ENCODE data around the gene TEX29.

DNA sequence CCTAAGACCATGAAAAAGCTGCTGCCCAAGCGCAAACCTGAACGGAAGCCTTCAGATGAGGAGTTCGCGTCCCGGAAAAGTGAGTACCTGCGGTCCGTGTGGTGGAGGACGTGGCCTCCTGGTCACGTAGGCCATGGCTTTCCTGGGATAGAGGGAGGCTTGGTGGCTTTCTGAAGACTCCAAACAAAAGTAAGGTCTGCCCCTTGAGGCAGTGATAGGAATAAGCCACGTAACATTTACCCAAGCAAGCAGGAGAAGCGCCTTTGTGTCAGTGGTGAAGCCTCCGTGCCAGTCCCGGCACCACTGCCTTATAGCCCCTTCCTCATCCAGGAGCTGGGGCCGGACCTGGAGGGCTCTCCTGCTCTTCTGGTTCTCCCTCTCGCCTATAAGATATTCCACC is 34.3 kb upstream of the TEX29 start:
- TF ChIP-seq CTCF (IDR thresholded peaks at IDR 0.05 in 2 of 3, conservative IDR thresholded peaks at IDR 0.05 in 1 of 3; ENCODE audit: insufficient read depth in 2 of 3, low read depth in 1 of 3, low read length in 3 of 3) (no peak), CHD2 (IDR thresholded peaks at IDR 0.05; ENCODE audit: low read depth, low read length) (no peak), POLR2A (conservative IDR thresholded peaks at IDR 0.05) (no peak), ZZZ3 (IDR thresholded peaks at IDR 0.05) (no peak), ZNF175 (CRISPR knock-in tag; IDR thresholded peaks at IDR 0.05; ENCODE audit: low read depth) (no peak), RAD51 (IDR thresholded peaks at IDR 0.05; ENCODE audit: borderline replicate concordance, low read depth) (no peak), PURB (CRISPR knock-in tag; IDR thresholded peaks at IDR 0.05; ENCODE audit: low read depth) (no peak), SUPT5H (IDR thresholded peaks at IDR 0.05) (no peak), ZFX (CRISPR knock-in tag; IDR thresholded peaks at IDR 0.05) (no peak)
- TF ChIP-seq, protein P1, sequence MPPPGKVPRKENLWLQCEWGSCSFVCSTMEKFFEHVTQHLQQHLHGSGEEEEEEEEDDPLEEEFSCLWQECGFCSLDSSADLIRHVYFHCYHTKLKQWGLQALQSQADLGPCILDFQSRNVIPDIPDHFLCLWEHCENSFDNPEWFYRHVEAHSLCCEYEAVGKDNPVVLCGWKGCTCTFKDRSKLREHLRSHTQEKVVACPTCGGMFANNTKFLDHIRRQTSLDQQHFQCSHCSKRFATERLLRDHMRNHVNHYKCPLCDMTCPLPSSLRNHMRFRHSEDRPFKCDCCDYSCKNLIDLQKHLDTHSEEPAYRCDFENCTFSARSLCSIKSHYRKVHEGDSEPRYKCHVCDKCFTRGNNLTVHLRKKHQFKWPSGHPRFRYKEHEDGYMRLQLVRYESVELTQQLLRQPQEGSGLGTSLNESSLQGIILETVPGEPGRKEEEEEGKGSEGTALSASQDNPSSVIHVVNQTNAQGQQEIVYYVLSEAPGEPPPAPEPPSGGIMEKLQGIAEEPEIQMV (tag; conservative IDR thresholded peaks at IDR 0.05; ENCODE audit: low read depth) = no peak

Data from K562 (cell line).